Measurements from ENCODE around the gene DGCR8.

DGCR8 gene

GRCh38 chr22:20079745-20080444, at the start of gene DGCR8:
Gene DGCR8, plus strand, starts transcription at chr22:20080241. Its CDS starts 5,723 bp downstream, at chr22:20085964.
- TF ChIP-seq POLR2A (IDR thresholded peaks at IDR 0.05; ENCODE audit: low read depth, low read length), result peak; percentile 82
- no peak for FAIRE-seq
- DNase-seq (ENCODE audit: insufficient read length, low spot score), result peak; percentile 89

- no peak for FAIRE-seq
- no peak for TF ChIP-seq POLR2A (IDR thresholded peaks at IDR 0.05; ENCODE audit: low read depth, low read length)
Observed at GRCh38 chr22:20031732-20032406, 48.2 kb upstream of the DGCR8 start.

GRCh38 chr22:20032407-20032991, 47.5 kb upstream of the DGCR8 start:
- TF ChIP-seq POLR2A (IDR thresholded peaks at IDR 0.05; ENCODE audit: low read depth, low read length), result no peak
- no peak for FAIRE-seq
- no peak for DNase-seq (ENCODE audit: insufficient read length, low spot score)

More at GRCh38 chr22:20031732-20032406, 48.2 kb upstream of the DGCR8 start:
- no peak for DNase-seq (ENCODE audit: insufficient read length, low spot score)

GRCh38 chr22:20033045-20033706, 46.9 kb upstream of the DGCR8 start:
- no peak for TF ChIP-seq POLR2A (IDR thresholded peaks at IDR 0.05; ENCODE audit: low read depth, low read length)
- DNase-seq (ENCODE audit: insufficient read length, low spot score) (no peak), FAIRE-seq (no peak)

GRCh38 chr22:20034143-20034542, 45.9 kb upstream of the DGCR8 start:
- FAIRE-seq, result no peak
- no peak for TF ChIP-seq POLR2A (IDR thresholded peaks at IDR 0.05; ENCODE audit: low read depth, low read length)
- DNase-seq (ENCODE audit: insufficient read length, low spot score), result no peak

- TF ChIP-seq POLR2A (IDR thresholded peaks at IDR 0.05; ENCODE audit: low read depth, low read length), result no peak
- DNase-seq (ENCODE audit: insufficient read length, low spot score), result no peak
- FAIRE-seq, result no peak
Observed at GRCh38 chr22:20035375-20036083, 44.5 kb upstream of the DGCR8 start.

GRCh38 chr22:20036084-20036482, 44.0 kb upstream of the DGCR8 start:
- TF ChIP-seq POLR2A (IDR thresholded peaks at IDR 0.05; ENCODE audit: low read depth, low read length), result no peak
- no peak for FAIRE-seq
- no peak for DNase-seq (ENCODE audit: insufficient read length, low spot score)

GRCh38 chr22:20036535-20037392, 43.3 kb upstream of the DGCR8 start:
- DNase-seq (ENCODE audit: insufficient read length, low spot score), result no peak
- FAIRE-seq, result no peak
- no peak for TF ChIP-seq POLR2A (IDR thresholded peaks at IDR 0.05; ENCODE audit: low read depth, low read length)

- no peak for TF ChIP-seq POLR2A (IDR thresholded peaks at IDR 0.05; ENCODE audit: low read depth, low read length)
- FAIRE-seq, result no peak
- DNase-seq (ENCODE audit: insufficient read length, low spot score), result no peak
Observed at GRCh38 chr22:20037419-20037818, 42.6 kb upstream of the DGCR8 start.

- TF ChIP-seq POLR2A (IDR thresholded peaks at IDR 0.05; ENCODE audit: low read depth, low read length), result no peak
- DNase-seq (ENCODE audit: insufficient read length, low spot score), result no peak
- no peak for FAIRE-seq
Observed at GRCh38 chr22:20038574-20038973, 41.5 kb upstream of the DGCR8 start.

GRCh38 chr22:20039683-20040325, 40.2 kb upstream of the DGCR8 start:
- DNase-seq (ENCODE audit: insufficient read length, low spot score), result no peak
- FAIRE-seq, result no peak
- TF ChIP-seq POLR2A (IDR thresholded peaks at IDR 0.05; ENCODE audit: low read depth, low read length), result no peak

Measured in H54 (cell line).